HG03097 (cell line): ENCODE data around the gene KLF9.

Experiments used
- ATAC-seq: cut with Tn5 transposase; IDR thresholded peaks from one replicate; pipeline ENCODE4 v1.9.1; 2021; ENCODE audit not compliant: unreplicated experiment, low FRiP score

Gene KLF9

DNA sequence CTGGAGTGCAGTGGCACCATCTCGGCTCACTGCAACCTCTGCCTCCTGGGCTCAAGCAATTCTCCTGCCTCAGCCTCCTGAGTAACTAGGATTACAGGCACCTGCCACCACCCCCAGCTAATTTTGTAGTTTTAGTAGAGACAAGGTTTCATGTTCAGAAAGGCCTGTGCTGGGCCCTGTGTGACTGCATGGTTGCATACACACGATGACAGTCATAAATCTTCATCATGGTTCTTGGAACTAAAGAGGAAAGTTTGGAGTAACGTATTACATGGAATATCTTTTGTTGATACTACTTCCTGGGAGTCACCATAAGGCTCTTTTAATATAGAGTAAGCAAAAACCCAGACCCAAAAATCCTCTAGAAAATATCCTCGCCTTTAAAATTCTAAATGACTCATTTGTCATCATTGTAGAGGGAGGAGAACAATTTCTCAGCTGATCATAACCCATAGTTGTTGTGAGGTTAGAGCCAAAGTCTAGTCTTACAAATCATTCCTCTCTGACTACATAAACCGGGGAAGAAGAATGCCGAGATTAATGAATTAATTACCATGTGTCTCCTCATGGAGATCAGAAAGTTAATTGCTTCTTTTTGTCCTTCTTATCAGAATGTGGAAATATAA lies 47.0 kb downstream of the KLF9 start:
- no peak for ATAC-seq

DNA sequence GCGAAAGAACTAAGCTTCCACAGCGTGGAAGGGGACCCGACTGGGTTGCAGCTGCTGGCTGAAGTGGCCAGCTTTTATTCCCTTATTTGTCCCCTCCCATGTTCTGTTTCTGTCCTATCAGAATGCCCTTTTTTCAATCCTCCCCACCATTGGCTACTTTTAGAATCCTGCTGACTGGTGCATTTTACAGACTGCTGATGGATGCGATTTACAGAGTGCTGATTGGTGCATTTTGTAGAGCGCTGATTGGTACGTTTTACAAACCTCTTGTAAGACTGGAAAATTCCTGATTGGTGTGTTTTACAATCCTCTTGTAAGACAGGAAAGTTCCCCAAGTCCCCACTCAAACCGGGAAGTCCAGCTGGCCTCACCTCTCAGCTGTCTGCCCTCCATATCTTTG lies 50.7 kb downstream of the KLF9 start:
- no peak for ATAC-seq

DNA sequence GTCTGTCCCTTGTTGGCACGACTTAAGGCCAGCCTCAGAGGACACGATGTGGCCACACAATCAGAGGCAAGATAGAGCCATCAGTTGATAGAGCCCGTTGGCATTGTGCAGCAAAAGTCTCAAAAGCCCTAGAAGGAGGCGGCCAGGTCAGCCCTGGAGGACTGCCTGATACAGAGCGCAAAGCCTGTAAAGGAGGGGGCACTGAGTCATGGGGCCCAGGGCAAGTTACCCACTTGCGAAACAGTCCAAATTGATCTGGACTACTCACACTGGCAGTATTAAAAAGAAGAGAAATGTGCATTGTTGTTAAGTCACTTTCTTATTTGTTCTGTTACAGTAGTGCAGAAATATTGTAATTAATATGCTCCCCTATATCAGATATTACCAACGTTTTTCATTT lies 51.5 kb downstream of the KLF9 start:
- ATAC-seq, result no peak

DNA sequence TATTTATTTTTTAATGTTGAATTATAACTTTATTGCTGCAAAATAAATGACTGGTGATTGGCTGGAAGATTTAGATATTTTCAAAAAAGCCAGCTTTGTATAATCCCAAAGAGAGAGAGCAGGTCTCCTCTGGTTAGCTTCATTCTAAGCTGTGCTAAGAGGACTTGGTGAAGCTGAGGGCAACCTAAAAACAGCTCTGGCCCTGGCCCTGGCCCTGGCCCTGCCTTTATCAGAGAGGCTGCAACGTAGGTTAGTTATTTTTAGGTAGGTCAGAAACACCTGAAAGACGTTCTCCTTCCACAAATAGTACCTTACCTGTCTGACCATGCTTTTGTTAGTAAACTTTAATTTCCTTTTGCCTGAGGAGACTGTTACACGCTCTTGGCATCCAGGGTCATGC lies 58.7 kb downstream of the KLF9 start:
- no peak for ATAC-seq

DNA sequence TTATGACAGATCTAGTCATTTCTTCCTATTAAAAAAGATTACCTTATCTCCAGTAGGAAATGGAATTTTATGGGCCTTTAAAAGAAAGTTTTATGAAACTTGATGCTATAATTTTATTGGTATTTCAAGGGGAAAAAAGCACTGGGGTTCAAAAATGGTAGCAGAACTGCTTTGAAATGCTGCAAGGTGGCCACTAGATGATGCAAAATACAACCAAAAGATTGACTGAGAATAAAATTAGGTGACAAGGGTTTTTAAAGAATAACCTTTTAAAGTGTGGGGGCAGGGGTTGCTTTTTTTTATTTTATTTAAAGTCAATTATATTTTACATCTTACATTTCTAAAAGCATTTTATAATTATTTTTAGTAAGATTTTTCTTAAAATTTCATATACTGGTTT lies 61.7 kb downstream of the KLF9 start:
- no peak for ATAC-seq

- ATAC-seq, result no peak
These were observed 62.1 kb downstream of the KLF9 start for GRCh38 chr9:70352356-70352755.

- ATAC-seq, result no peak
These were observed 67.4 kb downstream of the KLF9 start for GRCh38 chr9:70347046-70347445.

DNA sequence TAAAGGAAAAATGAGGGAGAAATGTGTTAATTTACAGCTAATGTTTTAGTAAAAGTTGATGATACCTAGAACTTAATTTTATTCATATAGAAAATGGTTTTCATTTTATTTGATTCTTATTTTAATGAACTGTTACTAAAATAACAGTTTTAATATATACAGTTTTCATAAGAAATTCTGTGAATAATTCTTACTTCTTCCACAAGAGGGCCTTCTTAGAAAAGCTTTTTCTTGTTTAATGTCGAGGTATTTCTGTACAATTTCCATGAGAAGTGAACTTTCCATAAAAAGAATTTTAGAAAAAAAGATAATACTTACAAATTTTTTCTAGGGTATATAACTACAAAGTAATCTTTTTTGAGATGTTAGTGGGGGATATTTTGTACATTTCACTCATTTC lies 73.9 kb downstream of the KLF9 start:
- ATAC-seq, result no peak
